GM21529 (cell line): ENCODE measurements around the gene ACTR2.
A peak's percentile ranks its signal among the peaks of the same experiment; 100 is the strongest.

Experiments used
- ATAC-seq: cut with Tn5 transposase; IDR thresholded peaks from one replicate; pipeline ENCODE4 v1.9.1; 2021; ENCODE audit not compliant: unreplicated experiment

The ACTR2 gene

GRCh38 chr2:65277791-65278483, 50.3 kb downstream of the ACTR2 start:
- no peak for ATAC-seq

- no peak for ATAC-seq
These were observed 50.9 kb downstream of the ACTR2 start for GRCh38 chr2:65278531-65278981.

- no peak for ATAC-seq
These were observed 52.1 kb downstream of the ACTR2 start for GRCh38 chr2:65279756-65280155.

GRCh38 chr2:65281627-65282351, 54.2 kb downstream of the ACTR2 start:
- no peak for ATAC-seq

- no peak for ATAC-seq
These were observed 54.9 kb downstream of the ACTR2 start for GRCh38 chr2:65282477-65283053.

GRCh38 chr2:65287364-65287763, 59.7 kb downstream of the ACTR2 start:
- ATAC-seq, result no peak

- no peak for ATAC-seq
These were observed 63.8 kb downstream of the ACTR2 start for GRCh38 chr2:65291216-65292105.

- ATAC-seq, result no peak
These were observed 64.4 kb downstream of the ACTR2 start for GRCh38 chr2:65292106-65292400.

GRCh38 chr2:65292461-65293011, 64.9 kb downstream of the ACTR2 start:
- ATAC-seq, result no peak

- ATAC-seq, result no peak
These were observed 65.7 kb downstream of the ACTR2 start for GRCh38 chr2:65293376-65293775.

- no peak for ATAC-seq
These were observed 66.5 kb downstream of the ACTR2 start for GRCh38 chr2:65294136-65294535.

- no peak for ATAC-seq
These were observed 67.1 kb downstream of the ACTR2 start for GRCh38 chr2:65294701-65295100.

- ATAC-seq, result no peak
These were observed 69.3 kb downstream of the ACTR2 start for GRCh38 chr2:65296971-65297370.

- no peak for ATAC-seq
These were observed 69.9 kb downstream of the ACTR2 start for GRCh38 chr2:65297544-65297943.

- no peak for ATAC-seq
These were observed 70.5 kb downstream of the ACTR2 start for GRCh38 chr2:65298089-65298488.

- no peak for ATAC-seq
These were observed 71.6 kb downstream of the ACTR2 start for GRCh38 chr2:65299246-65299645.

- no peak for ATAC-seq
These were observed 72.6 kb downstream of the ACTR2 start for GRCh38 chr2:65300134-65300760.

GRCh38 chr2:65300761-65301711, 73.4 kb downstream of the ACTR2 start:
- peak; percentile 88 for ATAC-seq

- no peak for ATAC-seq
These were observed 78.3 kb downstream of the ACTR2 start for GRCh38 chr2:65305934-65306333.
